Measurements from ENCODE around the gene BYSL. TPM values are rescaled to one million over a fixed set of nuclear protein-coding genes. Genes with fewer than 3 reads are reported as not detected.
A peak's percentile ranks its signal among the peaks of the same experiment; 100 is the strongest.

BYSL gene
- total RNA-seq, 1 donor from 2014 or later = 8.7 TPM

DNA sequence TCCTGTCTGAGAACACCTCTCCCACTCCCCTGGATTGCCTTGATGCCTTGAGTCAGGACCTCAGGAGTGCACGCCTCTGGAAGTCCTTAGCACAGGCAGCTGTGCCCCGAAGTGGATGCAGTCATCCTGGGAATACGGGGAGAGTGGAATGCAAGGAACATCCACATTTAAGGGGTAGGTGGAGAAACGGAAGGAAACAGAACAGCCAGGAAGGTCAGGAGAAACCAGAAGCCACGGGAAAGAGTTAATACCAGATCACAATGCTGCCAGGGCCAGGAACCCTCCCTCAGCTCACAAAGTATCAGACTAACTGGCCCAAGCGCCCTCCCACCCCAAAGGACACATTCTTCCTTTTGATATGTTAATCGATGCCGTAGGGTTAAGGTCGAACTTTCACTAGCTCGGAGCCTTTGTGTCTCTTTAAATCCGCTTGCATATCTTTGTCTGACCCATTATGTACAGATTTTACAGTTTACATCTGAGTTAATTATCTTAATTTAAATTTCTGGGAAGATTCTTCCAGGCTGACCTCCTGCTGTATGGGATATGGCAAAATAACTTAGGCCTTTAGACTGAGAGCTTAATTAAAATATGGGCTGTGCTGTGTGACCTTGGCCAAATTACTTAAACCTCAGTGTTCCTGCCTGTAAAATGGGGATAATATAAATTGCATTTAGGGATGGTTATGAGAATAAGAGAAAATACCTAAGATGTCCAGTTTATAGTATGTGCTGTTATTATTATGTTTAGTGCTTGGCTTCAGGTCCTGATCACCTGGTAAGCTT, 44.3 kb downstream of the BYSL start:
- DNase-seq (ENCODE audit: low read depth) = no peak
- TF ChIP-seq, protein P1, sequence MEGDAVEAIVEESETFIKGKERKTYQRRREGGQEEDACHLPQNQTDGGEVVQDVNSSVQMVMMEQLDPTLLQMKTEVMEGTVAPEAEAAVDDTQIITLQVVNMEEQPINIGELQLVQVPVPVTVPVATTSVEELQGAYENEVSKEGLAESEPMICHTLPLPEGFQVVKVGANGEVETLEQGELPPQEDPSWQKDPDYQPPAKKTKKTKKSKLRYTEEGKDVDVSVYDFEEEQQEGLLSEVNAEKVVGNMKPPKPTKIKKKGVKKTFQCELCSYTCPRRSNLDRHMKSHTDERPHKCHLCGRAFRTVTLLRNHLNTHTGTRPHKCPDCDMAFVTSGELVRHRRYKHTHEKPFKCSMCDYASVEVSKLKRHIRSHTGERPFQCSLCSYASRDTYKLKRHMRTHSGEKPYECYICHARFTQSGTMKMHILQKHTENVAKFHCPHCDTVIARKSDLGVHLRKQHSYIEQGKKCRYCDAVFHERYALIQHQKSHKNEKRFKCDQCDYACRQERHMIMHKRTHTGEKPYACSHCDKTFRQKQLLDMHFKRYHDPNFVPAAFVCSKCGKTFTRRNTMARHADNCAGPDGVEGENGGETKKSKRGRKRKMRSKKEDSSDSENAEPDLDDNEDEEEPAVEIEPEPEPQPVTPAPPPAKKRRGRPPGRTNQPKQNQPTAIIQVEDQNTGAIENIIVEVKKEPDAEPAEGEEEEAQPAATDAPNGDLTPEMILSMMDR (conservative IDR thresholded peaks at IDR 0.05; ENCODE audit: low read depth, low read length) = no peak
- H3K4me3 ChIP-seq (ENCODE audit: low read depth, low read length) = no peak overlapping the region

DNA sequence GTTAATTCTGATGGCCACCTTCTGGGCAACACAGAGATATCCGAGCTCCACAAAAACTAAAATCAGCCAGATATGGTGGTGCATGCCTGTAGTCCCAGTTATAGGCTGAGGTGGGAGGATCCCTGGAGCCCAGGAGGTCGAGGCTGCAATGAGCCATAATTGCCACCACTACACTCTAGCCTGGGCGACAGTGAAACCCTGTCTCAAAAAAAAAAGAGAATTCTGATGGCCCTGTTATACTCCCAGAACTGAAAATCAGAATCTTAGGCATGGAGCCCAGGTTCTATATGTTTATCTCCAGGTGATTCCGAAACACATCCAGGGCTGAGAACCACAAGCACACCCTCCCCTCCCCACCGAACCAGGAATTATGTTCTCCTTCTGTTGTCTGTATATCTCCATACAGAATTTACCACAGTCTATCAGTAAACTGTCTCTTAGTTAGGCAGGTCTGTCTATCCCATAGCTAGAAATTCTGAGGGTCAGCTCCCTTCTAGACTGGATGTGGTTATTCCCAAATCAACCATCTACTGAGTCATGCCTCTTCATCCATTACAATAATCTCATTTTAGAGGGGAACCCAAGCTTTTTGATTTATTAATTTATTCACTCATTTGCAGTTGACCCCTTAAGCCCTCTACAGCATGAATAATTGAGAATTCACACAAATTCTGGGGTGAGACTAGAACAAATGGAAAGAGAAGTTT, 45.1 kb downstream of the BYSL start:
- TF ChIP-seq, protein P1 (conservative IDR thresholded peaks at IDR 0.05; ENCODE audit: low read depth, low read length) = no peak
- no peak overlapping the region for H3K4me3 ChIP-seq (ENCODE audit: low read depth, low read length)
- DNase-seq (ENCODE audit: low read depth) = no peak

DNA sequence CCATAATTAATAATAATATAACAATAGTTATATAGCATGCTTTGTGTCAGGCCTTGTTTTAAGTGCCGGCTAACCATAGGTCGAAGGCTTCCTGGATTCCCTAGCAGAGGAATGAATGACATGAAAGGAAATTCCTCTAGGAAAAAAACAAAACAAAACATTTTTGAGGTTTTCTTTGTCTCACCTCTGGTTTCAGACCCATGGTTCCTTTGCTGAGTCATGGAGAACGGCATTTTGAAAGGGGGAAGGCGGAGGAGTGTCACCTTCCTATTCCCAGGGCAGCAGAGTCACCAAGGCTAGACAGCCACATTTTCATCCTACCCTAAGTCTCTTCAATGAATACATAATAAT, 45.6 kb downstream of the BYSL start:
- H3K4me3 ChIP-seq (ENCODE audit: low read depth, low read length) = no peak overlapping the region
- TF ChIP-seq, protein P1 (conservative IDR thresholded peaks at IDR 0.05; ENCODE audit: low read depth, low read length) = no peak
- DNase-seq (ENCODE audit: low read depth) = peak; percentile 72

DNA sequence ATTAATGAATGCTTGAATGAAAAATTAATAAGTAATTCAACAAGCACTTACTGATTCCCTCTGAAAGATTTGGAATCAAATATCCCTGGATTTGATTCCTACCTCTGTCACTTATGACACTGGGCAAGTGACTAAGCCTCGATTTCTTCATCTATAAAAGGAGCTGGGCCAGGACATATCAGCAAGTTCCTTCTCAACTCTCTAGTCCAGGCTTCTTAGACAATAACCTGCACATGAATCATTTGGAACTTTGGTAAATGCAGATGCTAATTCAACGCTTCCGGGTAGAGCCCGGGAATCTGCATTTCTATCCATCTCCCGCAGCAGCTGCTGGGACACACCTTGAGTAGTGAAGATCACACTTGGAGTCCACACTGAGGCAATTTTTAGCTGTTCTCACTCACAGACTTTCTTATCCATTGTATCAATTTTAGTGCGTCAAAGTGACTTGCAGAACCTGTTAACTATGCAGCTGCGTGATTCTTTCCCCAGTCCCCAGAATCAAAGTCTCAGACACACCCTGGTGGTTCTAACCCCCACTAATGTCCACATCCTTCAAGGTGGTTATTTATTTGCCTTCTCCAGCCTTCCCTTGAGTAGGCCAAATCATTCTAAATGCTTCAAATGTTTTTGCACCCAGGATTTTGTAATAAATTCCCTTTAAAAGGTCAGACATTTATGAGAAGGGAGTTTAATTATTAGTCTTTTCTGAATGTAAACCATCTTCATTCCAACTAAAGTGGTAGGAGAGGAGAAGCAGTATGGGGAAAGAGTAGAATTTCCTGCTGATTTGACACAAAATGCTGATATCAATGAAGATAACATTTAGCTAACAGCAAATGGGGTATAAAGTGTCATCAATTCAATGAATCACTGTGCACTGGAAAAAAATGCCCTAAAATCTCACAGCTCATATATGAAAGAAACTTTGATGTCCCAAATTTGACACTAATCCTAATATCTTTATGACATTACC, 46.3 kb downstream of the BYSL start:
- TF ChIP-seq, protein P1 (conservative IDR thresholded peaks at IDR 0.05; ENCODE audit: low read depth, low read length) = no peak
- no peak overlapping the region for H3K4me3 ChIP-seq (ENCODE audit: low read depth, low read length)

DNA sequence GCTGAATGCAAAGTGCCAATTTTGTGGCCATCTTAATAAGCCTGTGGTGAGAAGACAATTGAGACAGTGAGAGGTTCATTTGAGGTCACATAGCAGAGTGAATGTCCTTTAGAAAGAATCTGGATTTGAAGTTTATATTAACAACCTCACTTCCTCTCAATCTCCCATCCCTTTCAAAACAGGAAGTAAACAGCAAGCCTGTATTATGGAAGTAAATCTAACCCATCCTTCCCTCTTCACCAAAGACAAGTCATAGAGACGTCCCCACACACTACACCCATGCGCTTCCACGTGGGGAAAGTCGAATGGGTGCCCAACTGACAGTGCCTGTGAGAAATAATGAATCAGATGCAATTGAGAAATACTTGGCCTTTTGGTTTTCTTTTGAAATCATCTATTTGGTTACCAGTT, 49.1 kb downstream of the BYSL start:
- TF ChIP-seq, protein P1 (conservative IDR thresholded peaks at IDR 0.05; ENCODE audit: low read depth, low read length) = no peak
- H3K4me3 ChIP-seq (ENCODE audit: low read depth, low read length) = no peak overlapping the region
- no peak for DNase-seq (ENCODE audit: low read depth)

More for the DNA sequence above, 46.3 kb downstream of the BYSL start:
- peak; percentile 57 for DNase-seq (ENCODE audit: low read depth)

DNA sequence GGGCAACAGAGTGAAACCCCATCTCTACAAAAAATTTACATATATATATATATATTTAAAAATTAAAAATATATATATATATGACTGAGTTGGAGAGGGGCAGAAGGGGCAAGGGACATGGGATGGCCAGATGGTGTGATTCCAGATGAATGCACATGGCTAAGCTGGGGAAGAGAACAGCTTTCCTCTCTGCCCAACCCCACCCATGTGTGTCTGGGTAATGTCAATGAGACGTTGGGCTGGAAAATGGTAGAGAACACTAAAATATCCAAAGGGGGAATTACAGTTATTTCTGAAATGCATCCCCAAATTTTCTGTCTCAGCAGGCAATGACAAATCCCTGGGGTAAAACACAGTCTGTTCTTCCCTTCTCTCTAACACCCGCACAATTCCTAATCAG, 51.5 kb downstream of the BYSL start:
- no peak for DNase-seq (ENCODE audit: low read depth)
- TF ChIP-seq, protein P1 (conservative IDR thresholded peaks at IDR 0.05; ENCODE audit: low read depth, low read length) = no peak
- H3K4me3 ChIP-seq (ENCODE audit: low read depth, low read length) = no peak overlapping the region

All from epithelial cell of proximal tubule (primary cell).